ENCODE data around the gene PLCH1. TPM values are rescaled to one million over a fixed set of nuclear protein-coding genes. Genes with fewer than 3 reads are reported as not detected.

PLCH1 gene
- total and polyA plus RNA-seq, 2 experiments from 2014 or later, result 8.1 to 25.3 TPM

- no peaks in the 10 kb centered on the region for H3K36me3 ChIP-seq (ENCODE audit: insufficient read depth)
- H3K27me3 Mint-ChIP-seq (ENCODE audit: insufficient read depth, low read depth, poor library complexity), result no peaks in the 10 kb centered on the region
- H3K4me1 Mint-ChIP-seq, result peaks cover 8% of the 10 kb centered on the region
- ATAC-seq (peak; percentile 43; the same call in 2 of the 3 replicates), DNase-seq (ENCODE audit: low spot score) (no peak)
- peak overlapping the region; percentile 91; the same call in 1 of the 2 replicates for H2AFZ ChIP-seq
- peak overlapping the region; percentile 72; the same call in 1 of the 2 replicates for H3K27ac ChIP-seq (ENCODE audit: low read depth)
- H3K4me2 ChIP-seq, result peak overlapping the region; percentile 69
- H3K9me3 Mint-ChIP-seq, result no peaks in the 10 kb centered on the region
- peak overlapping the region; percentile 12 for H3K27ac Mint-ChIP-seq
- peaks cover 28% of the 10 kb centered on the region for H3K36me3 Mint-ChIP-seq (ENCODE audit: low read depth)
- H3F3A ChIP-seq (replicated peaks; ENCODE audit: low read depth), result no peaks in the 10 kb centered on the region
- TF ChIP-seq EZH2phosphoT487 (IDR thresholded peaks at IDR 0.05; ENCODE audit: unreplicated experiment) (no peak), ETS1 (IDR thresholded peaks at IDR 0.05) (no peak), JUNB (IDR thresholded peaks at IDR 0.05; ENCODE audit: unreplicated experiment) (no peak), ZNF331 (CRISPR knock-in tag; IDR thresholded peaks at IDR 0.05; ENCODE audit: low read depth) (no peak), NANOG (IDR thresholded peaks at IDR 0.05; ENCODE audit: borderline replicate concordance) (no peak), ZNF462 (CRISPR knock-in tag; IDR thresholded peaks at IDR 0.05) (no peak), STAT1 (IDR thresholded peaks at IDR 0.05; ENCODE audit: unreplicated experiment) (no peak), CTCF (conservative IDR thresholded peaks at IDR 0.05; ENCODE audit: low read depth in 2 of 2) (no peak), CREB1 (CRISPR knock-in tag; IDR thresholded peaks at IDR 0.05; ENCODE audit: low read depth) (no peak)
- peaks cover 9% of the 10 kb centered on the region for H3K4me1 ChIP-seq (ENCODE audit: insufficient read depth)
- H3K4me3 Mint-ChIP-seq, result peak overlapping the region; percentile 6; the same call in 2 of the 3 replicates
- H3K79me2 ChIP-seq (replicated peaks; ENCODE audit: insufficient read depth), result no peaks in the 10 kb centered on the region
- H3K4me3 ChIP-seq, result peak overlapping the region; percentile 35; the same call in 1 of the 2 replicates
- H3K9me2 ChIP-seq (ENCODE audit: insufficient read depth), result peaks cover 3% of the 10 kb centered on the region; the same call in 1 of the 2 replicates
- H3K27me3 ChIP-seq (ENCODE audit: insufficient read depth), result no peaks in the 10 kb centered on the region
- H4K20me1 ChIP-seq (replicated peaks; ENCODE audit: insufficient read depth), result no peaks in the 10 kb centered on the region
These were observed 232.6 kb downstream of the PLCH1 start for GRCh38 chr3:155512175-155512866.
